GM12878 (cell line): ENCODE results near the gene TSSC4. TPM values are rescaled to one million over a fixed set of nuclear protein-coding genes. Genes with fewer than 3 reads are reported as not detected.

ENCODE experiments used
- ATAC-seq: fragments of 200-7000 bp; cut with Tn5 transposase; 3 replicates; pipeline ENCODE4 v1.9.1; 2020; ENCODE audit warnings: mild to moderate bottlenecking, moderate library complexity
- BruUV-seq: library from RNA; stranded (reverse); fragments of 400-500 nt; replicated peaks from 2 replicates; lab custom pipeline; 2021; lab: Mats Ljungman, UMichigan
- CTCF ChIA-PET: fragments of 300-600 bp; sonication (Branson Sonifier 250); formaldehyde crosslinking; extraction: SDS; loops from one replicate; lab custom pipeline; 2021; ENCODE audit warnings: inconsistent platforms; lab: Yijun Ruan, JAX
- POLR2A ChIA-PET: fragments of 350-600 bp; formaldehyde crosslinking; extraction: SDS; loops from one replicate; lab custom pipeline; 2021; ENCODE audit warnings: inconsistent platforms; lab: Charles Lee
- RAD21 ChIA-PET: fragments of 300-600 bp; sonication (Branson Sonifier 250); formaldehyde crosslinking; loops from one replicate; lab custom pipeline; 2023; ENCODE audit warnings: antibody characterized with exemption; ENCODE audit not compliant: unreplicated experiment; lab: Charles Lee
- SMC1A ChIA-PET: fragments of 300-600 bp; sonication (Branson Sonifier 250); formaldehyde crosslinking; loops from one replicate; lab custom pipeline; 2023; ENCODE audit not compliant: unreplicated experiment, uncharacterized antibody; lab: Charles Lee
- DNase-seq: peaks from one replicate; pipeline ENCODE4 v3.0.0-alpha.2; 2011; ENCODE audit warnings: low read depth, low spot score
- FAIRE-seq: peaks from 3 replicates; lab custom pipeline; 2011; peaks lifted over from hg19 to GRCh38; lab: Jason Lieb, UNC
- H2AFZ ChIP-seq: 2 replicates; pipeline ENCODE4 v1.6.0; 2011; ENCODE audit warnings: low read depth, low read length, control low read depth; ENCODE audit not compliant: control insufficient read depth
- H3K27ac ChIP-seq: 2 replicates; pipeline ENCODE4 v1.5.1; 2011; ENCODE audit warnings: control low read depth; ENCODE audit not compliant: control insufficient read depth, insufficient read depth
- H3K27me3 ChIP-seq, 2 experiments: replicated peaks in 1 of 2; 2 replicates each; pipeline versions ENCODE4 v1.6.0 to v1.6.1; 2011; ENCODE audit warnings: low read length in 1 of 2; ENCODE audit not compliant: control insufficient read depth in 2 of 2, insufficient read depth in 2 of 2
- H3K36me3 ChIP-seq, 2 experiments: 2 replicates each; pipeline ENCODE4 v1.5.1; 2011; ENCODE audit warnings: low read length in 1 of 2; ENCODE audit not compliant: control insufficient read depth in 2 of 2, insufficient read depth in 2 of 2
- H3K4me1 ChIP-seq: 2 replicates; pipeline ENCODE4 v1.6.1; 2011; ENCODE audit warnings: mild to moderate bottlenecking, low read length, moderate library complexity, mixed read lengths; ENCODE audit not compliant: control insufficient read depth, insufficient read depth
- H3K4me2 ChIP-seq: 2 replicates; pipeline ENCODE4 v1.6.0; 2011; ENCODE audit warnings: control low read depth; ENCODE audit not compliant: control insufficient read depth, insufficient read depth
- H3K4me3 ChIP-seq: fragments of 200-600 bp; sonication (generic); 2 replicates; pipeline ENCODE4 v1.5.1; 2016
- H3K79me2 ChIP-seq: 2 replicates; pipeline ENCODE4 v1.6.0; 2011; ENCODE audit warnings: low read length; ENCODE audit not compliant: control insufficient read depth, insufficient read depth
- H3K9ac ChIP-seq: 2 replicates; pipeline ENCODE4 v1.8.0; 2011; ENCODE audit warnings: low read length, control low read depth, mixed read lengths; ENCODE audit not compliant: control insufficient read depth, insufficient read depth
- H3K9me3 ChIP-seq: replicated peaks from 3 replicates; pipeline ENCODE4 v1.5.1; 2011; ENCODE audit warnings: mild to moderate bottlenecking, low read length; ENCODE audit not compliant: control insufficient read depth, insufficient read depth
- H4K20me1 ChIP-seq: 2 replicates; pipeline ENCODE4 v1.6.0; 2011; ENCODE audit not compliant: control insufficient read depth, insufficient read depth
- CHD2 ChIP-seq: IDR thresholded peaks from 2 replicates; pipeline ENCODE4 v1.6.1; 2011; ENCODE audit warnings: low read depth, low read length, improper control_type of control experiment, borderline replicate concordance
- CUX1 ChIP-seq: IDR thresholded peaks from 2 replicates; pipeline ENCODE4 v1.6.1; 2012; ENCODE audit warnings: improper control_type of control experiment, low read depth, low read length; ENCODE audit not compliant: insufficient replicate concordance
- EP300 ChIP-seq, 2 experiments: fragments of 150-350 bp in 1 of 2; IDR thresholded peaks; 2 replicates each; pipeline ENCODE4 v1.6.1; 2011 to 2012; ENCODE audit warnings: low read depth in 2 of 2, low read length in 2 of 2, borderline replicate concordance in 1 of 2, improper control_type of control experiment in 1 of 2, inconsistent platforms in 1 of 2; ENCODE audit not compliant: control insufficient read depth in 1 of 2
- HCFC1 ChIP-seq: fragments of 150-350 bp; IDR thresholded peaks from 2 replicates; pipeline ENCODE4 v1.6.1; 2014; ENCODE audit warnings: low read length
- HSF1 ChIP-seq: fragments of 150-350 bp; IDR thresholded peaks from 2 replicates; pipeline ENCODE4 v1.6.1; 2014; ENCODE audit warnings: mild to moderate bottlenecking, low read depth, low read length
- JUND ChIP-seq: IDR thresholded peaks from 2 replicates; pipeline ENCODE4 v1.6.1; 2012; ENCODE audit warnings: low read depth, mild to moderate bottlenecking, low read length, improper control_type of control experiment, moderate library complexity
- NFXL1 ChIP-seq: fragments of 450-650 bp; IDR thresholded peaks from 2 replicates; pipeline ENCODE4 v1.6.1; 2017; ENCODE audit warnings: antibody characterized with exemption, mild to moderate bottlenecking, borderline replicate concordance
- RCOR1 ChIP-seq: conservative IDR thresholded peaks from 2 replicates; pipeline ENCODE4 v1.6.1; 2012; ENCODE audit warnings: low read depth, low read length, improper control_type of control experiment
- ZBTB33 ChIP-seq: fragments of 450-650 bp; IDR thresholded peaks from 2 replicates; pipeline ENCODE4 v1.6.1; 2017; ENCODE audit warnings: mild to moderate bottlenecking
- WGBS: methylation state at CpG from one replicate; pipeline ENCODE4 v1.1.6; 2016; ENCODE audit warnings: low lambda C conversion rate; ENCODE audit not compliant: insufficient replicate concordance, insufficient coverage; ENCODE audit errors: missing lambda C conversion rate; 5-methylcytosine and 5-hydroxymethylcytosine counted together
- in situ Hi-C: fragments of 300-500 bp; cut with MboI; formaldehyde crosslinking; loops from 9 replicates; pipeline ENCODE4 v1.14.3; 2018; ENCODE audit warnings: mixed read lengths
- intact Hi-C: fragments of 100-400 bp; cut with micrococcal nuclease; formaldehyde crosslinking; loops from one replicate; pipeline ENCODE4 v1.14.2; 2022; ENCODE audit not compliant: unreplicated experiment
- polyA plus RNA-seq, 11 experiments: library from polyadenylated mRNA; depleted of rRNA in 4 of 11; unstranded in 6 of 11; stranded (reverse) in 5 of 11; fragments of >200 nt; fragmentation: Nextera tagmentation in 4 of 11; fragmentation: Illumina TruSeq in 1 of 11; extraction: Ambion mirVana in 4 of 11; extraction: Trizol in 1 of 11; gene quantifications; 1 replicate in 1 of 11; 2 replicates in 10 of 11; pipeline versions ENCODE4 v1.2.1 to v1.2.3, GENCODE V29; 2011 to 2016; ENCODE audit warnings: inconsistent platforms in 2 of 11, missing spikeins in 2 of 11, low read depth in 1 of 11
- total RNA-seq, 4 experiments: library from RNA; depleted of rRNA in 3 of 4; stranded (reverse); fragments of >200 nt in 3 of 4; fragmentation: Illumina TruSeq in 1 of 4; extraction: Trizol in 1 of 4; gene quantifications; 2 replicates each; pipeline versions ENCODE4 v1.2.1 to v1.2.3, GENCODE V29; 2013 to 2021
- TF ChIP-seq, protein P1 (sequence below): fragments of 150-350 bp; IDR thresholded peaks from 2 replicates; pipeline ENCODE4 v1.6.1; 2016; ENCODE audit warnings: low read depth, low read length

TSSC4 gene
- total and polyA plus RNA-seq, 10 of the 15 experiments (the other 5 are each of a cell fraction or from before 2014, with no cell fraction given), result 0.69 to 70.1 (median 25.7) TPM

DNA sequence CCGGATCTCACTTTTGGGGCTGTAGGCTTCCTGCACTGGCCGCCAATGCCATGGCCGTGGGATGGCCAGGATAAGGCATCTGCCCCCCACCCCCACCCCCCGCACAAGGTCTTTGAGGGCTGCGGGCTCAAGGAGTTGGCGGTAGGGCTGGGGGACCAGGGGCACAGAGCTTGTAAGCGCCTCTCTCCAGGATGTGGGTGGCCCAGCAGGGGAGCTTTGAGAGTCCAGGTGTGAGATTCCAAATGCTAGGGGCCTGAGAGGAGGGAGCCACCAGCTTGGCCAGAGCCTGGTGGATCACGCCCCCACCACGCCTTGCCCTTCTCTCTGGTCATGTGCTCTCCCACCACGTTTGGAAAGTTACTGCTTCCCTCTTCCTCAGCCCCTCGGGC, 18.4 kb upstream of the TSSC4 start:
- ATAC-seq (no peak), FAIRE-seq (no peak), DNase-seq (no peak)
- peaks cover 2% of the 10 kb centered on the region for H4K20me1 ChIP-seq
- no peaks in the 10 kb centered on the region; the same call in 2 of the 3 replicates for H3K9me3 ChIP-seq
- H2AFZ ChIP-seq, result no peak overlapping the region
- intact Hi-C loops (loop anchor here (5.0 kb wide), 1 partner anchor 530 kb away; the partner anchor contains the start of gene LSP1), in situ Hi-C loops (loop anchor here (5.0 to 25.0 kb wide), 2 partner anchors 530 to 1570 kb away; partner anchors contain the start of genes LSP1, PIDD1, PNPLA2 and RPLP2)
- ChIA-PET CTCF (no interaction called here), SMC1A (interaction anchor here (1.7 kb wide), 1 partner anchor 18 kb away, joined by 6 read pairs; the partner anchor contains the start of gene TSSC4), POLR2A (interaction anchor here (0.6 kb wide), 1 partner anchor 506 kb away, joined by 3 read pairs; no protein-coding TSS in a partner anchor), RAD21 (interaction anchor here (1.4 to 2.4 kb wide), 2 partner anchors 18 to 77 kb away, joined by 4 to 6 read pairs; partner anchors contain the start of gene TSSC4)
- BruUV-seq, result no TSS peak
- H3K4me3 ChIP-seq, result peak overlapping the region; percentile 36; the same call in 1 of the 2 replicates
- no peaks in the 10 kb centered on the region for H3K27me3 ChIP-seq
- no peaks in the 10 kb centered on the region; a peak in 2 of 4 replicates for H3K36me3 ChIP-seq
- peak overlapping the region; percentile 96 for H3K4me2 ChIP-seq
- no peak overlapping the region for H3K9ac ChIP-seq
- H3K79me2 ChIP-seq, result peaks cover 88% of the 10 kb centered on the region
- H3K27ac ChIP-seq, result no peak overlapping the region; the same call in 1 of the 2 replicates
- WGBS, result 43% methylated on average over 10 of the region's 11 CpGs
- H3K4me1 ChIP-seq, result peaks cover 69% of the 10 kb centered on the region
- TF ChIP-seq ZBTB33 (no peak), HCFC1 (no peak), JUND (no peak), CUX1 (no peak), CHD2 (no peak), HSF1 (no peak), RCOR1 (no peak), NFXL1 (no peak), EP300 (IDR thresholded peaks at IDR 0.05; ENCODE audit: borderline replicate concordance in 1 of 2, control insufficient read depth in 1 of 2, low read depth in 2 of 2, low read length in 2 of 2) (no peak)
- TF ChIP-seq, protein P1, sequence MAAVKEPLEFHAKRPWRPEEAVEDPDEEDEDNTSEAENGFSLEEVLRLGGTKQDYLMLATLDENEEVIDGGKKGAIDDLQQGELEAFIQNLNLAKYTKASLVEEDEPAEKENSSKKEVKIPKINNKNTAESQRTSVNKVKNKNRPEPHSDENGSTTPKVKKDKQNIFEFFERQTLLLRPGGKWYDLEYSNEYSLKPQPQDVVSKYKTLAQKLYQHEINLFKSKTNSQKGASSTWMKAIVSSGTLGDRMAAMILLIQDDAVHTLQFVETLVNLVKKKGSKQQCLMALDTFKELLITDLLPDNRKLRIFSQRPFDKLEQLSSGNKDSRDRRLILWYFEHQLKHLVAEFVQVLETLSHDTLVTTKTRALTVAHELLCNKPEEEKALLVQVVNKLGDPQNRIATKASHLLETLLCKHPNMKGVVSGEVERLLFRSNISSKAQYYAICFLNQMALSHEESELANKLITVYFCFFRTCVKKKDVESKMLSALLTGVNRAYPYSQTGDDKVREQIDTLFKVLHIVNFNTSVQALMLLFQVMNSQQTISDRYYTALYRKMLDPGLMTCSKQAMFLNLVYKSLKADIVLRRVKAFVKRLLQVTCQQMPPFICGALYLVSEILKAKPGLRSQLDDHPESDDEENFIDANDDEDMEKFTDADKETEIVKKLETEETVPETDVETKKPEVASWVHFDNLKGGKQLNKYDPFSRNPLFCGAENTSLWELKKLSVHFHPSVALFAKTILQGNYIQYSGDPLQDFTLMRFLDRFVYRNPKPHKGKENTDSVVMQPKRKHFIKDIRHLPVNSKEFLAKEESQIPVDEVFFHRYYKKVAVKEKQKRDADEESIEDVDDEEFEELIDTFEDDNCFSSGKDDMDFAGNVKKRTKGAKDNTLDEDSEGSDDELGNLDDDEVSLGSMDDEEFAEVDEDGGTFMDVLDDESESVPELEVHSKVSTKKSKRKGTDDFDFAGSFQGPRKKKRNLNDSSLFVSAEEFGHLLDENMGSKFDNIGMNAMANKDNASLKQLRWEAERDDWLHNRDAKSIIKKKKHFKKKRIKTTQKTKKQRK, result no peak
